ENCODE data around the gene PRUNE2.
A peak's percentile ranks its signal among the peaks of the same experiment; 100 is the strongest.

Gene PRUNE2

DNA sequence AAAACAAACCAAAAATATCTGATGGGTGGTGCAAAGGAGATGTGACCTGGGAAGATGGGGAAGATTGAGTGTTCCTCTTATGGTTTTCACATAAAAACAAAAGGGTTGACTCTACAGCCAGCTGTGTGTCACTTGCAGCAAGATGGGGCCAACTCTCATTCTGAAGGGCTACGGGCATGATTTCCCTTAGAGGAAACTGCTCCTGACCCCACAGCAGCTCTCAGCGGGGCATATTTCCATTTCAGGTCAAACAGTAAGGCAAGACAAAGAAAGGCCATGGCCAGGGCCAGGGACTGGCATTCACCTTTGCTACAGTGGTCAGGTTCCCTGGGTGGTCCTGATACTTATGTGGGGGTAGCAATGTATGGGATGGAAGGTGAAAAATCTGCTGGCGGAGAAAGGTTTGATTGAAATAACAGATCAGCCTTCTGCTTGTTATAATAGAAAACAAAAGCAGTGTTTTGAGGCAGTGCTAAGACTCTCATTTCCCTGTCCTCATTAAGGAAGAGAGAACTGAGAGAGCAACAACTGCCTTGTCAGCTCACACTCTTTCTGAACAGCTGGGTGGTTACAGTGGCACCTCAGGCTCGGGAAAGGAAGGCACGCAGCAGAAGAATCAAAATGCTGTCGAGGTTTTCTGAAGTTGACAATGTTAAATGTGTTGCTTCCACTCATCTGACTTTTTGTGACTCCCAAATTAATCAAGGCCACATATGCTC, 262.4 kb downstream of the PRUNE2 start:
- no peak for TF ChIP-seq CTCF (IDR thresholded peaks at IDR 0.05; ENCODE audit: low read depth, low read length)
- DNase-seq (ENCODE audit: extremely low read depth, low read depth): no peak

DNA sequence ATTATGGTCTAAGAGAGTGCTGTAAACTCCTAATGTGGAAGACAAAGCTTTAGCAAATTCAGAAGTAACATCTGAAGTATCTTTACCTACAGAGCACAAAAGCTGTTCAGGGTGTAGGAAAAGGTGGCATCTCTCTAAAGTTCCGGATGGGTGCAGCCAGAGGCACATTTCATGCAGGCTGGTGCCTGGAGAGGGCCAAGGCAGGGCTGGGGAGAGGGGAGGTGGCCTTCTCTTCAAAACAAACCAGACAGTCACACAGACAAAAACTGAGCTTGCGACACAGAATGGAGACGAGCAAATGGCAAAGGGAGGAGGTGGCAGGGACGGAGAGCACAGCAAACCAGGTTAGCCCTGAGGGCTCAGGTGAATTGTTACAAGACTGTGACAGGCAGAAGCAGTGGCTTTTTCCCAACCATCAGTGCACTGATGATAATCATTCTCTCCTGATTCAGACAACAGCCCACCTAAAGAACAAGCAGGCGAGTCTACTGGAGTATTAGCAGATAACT, 263.2 kb downstream of the PRUNE2 start:
- TF ChIP-seq CTCF (IDR thresholded peaks at IDR 0.05; ENCODE audit: low read depth, low read length): no peak
- no peak for DNase-seq (ENCODE audit: extremely low read depth, low read depth)

GRCh38 chr9:76642074-76642473, 263.8 kb downstream of the PRUNE2 start:
- TF ChIP-seq CTCF (IDR thresholded peaks at IDR 0.05; ENCODE audit: low read depth, low read length): no peak
- no peak for DNase-seq (ENCODE audit: extremely low read depth, low read depth)

DNA sequence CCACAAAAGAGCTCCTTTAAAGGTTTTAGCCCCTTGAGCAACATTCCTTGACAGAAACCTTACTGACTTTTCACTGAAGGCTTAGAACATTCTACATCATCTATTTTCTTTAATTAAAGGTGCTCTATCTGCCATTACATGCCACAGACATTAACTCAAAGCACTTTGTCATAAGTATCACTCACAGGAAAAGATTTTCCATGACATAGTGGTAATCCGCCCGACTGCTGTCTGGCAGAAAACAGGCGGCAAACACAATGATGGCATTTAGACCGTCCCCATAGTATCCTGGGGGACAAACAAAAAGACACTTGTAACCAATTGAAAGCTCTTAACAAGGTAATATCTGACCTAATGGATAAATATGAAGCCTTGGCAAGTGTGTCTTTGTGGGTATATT, 267.9 kb downstream of the PRUNE2 start:
- TF ChIP-seq CTCF (IDR thresholded peaks at IDR 0.05; ENCODE audit: low read depth, low read length): no peak
- DNase-seq (ENCODE audit: extremely low read depth, low read depth): no peak

GRCh38 chr9:76637416-76637815, 268.5 kb downstream of the PRUNE2 start:
- no peak for TF ChIP-seq CTCF (IDR thresholded peaks at IDR 0.05; ENCODE audit: low read depth, low read length)
- no peak for DNase-seq (ENCODE audit: extremely low read depth, low read depth)

DNA sequence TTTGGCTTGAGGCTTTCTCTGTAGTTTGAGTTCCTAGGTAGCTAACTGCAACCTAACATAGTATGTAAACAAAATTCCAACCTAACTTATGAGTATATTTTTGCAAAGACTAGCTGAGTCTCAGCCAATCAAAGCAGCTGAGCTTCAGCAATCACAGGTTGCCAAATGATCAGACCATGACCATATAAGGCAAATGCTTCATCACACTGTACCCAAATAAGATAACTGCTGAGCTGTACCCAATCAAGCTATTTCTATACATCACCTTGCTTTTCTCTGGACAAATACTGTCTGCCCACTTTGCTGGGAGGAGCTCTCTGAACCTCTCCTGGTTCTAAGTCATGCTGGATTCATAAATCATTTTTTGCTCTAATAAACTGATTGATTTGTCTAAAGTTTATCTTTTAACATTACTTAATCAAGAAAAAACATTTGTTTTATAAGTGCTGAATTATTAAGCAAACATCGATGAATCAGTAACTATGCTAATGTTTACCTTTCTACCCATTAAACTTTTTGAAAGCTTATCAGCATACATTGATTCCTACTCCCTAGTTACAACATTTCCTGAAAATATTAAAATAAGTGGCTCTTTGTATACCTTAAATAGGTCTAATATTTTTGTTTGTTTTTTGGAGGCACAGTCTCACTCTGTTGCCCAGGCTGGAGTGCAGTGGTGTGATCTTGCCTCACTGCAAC, 271.4 kb downstream of the PRUNE2 start:
- TF ChIP-seq CTCF (IDR thresholded peaks at IDR 0.05; ENCODE audit: low read depth, low read length): no peak
- peak; percentile 18 for DNase-seq (ENCODE audit: extremely low read depth, low read depth)

- TF ChIP-seq CTCF (IDR thresholded peaks at IDR 0.05; ENCODE audit: low read depth, low read length): no peak
- no peak for DNase-seq (ENCODE audit: extremely low read depth, low read depth)
These were observed 275.0 kb downstream of the PRUNE2 start for GRCh38 chr9:76630916-76631315.

Data from AG09319 (cell line).